CD4-positive, alpha-beta T cell (primary cell): ENCODE data around the gene TPO. TPM values are rescaled to one million over a fixed set of nuclear protein-coding genes. Genes with fewer than 3 reads are reported as not detected.

Experiments
- ATAC-seq: fragments of 200-7000 bp; cut with Tn5 transposase; one replicate; pipeline ENCODE4 v1.10.0; 2022; ENCODE audit warnings: mild to moderate bottlenecking; ENCODE audit not compliant: poor library complexity
- CTCF ChIA-PET: fragments of 350-600 bp; sonication (Branson Sonifier 250); formaldehyde crosslinking; loops from one replicate; lab custom pipeline; 2021; ENCODE audit warnings: antibody characterized with exemption, inconsistent platforms; lab: Charles Lee
- POLR2A ChIA-PET: fragments of 350-600 bp; sonication (Branson Sonifier 250); formaldehyde crosslinking; loops from one replicate; lab custom pipeline; 2021; ENCODE audit warnings: antibody characterized with exemption, inconsistent platforms; lab: Charles Lee
- DNase-seq, 14 experiments: peaks; one replicate each; pipeline ENCODE4 v3.0.0-alpha.2; 2013 to 2020; ENCODE audit warnings: mixed read lengths in 2 of 14
- H3K27ac ChIP-seq, 2 donors: one replicate each; pipeline versions ENCODE4 v1.5.1 to v1.7.0; 2013; ENCODE audit warnings: low read length in 2 of 2, low read depth in 1 of 2, mild to moderate bottlenecking in 1 of 2
- H3K27me3 ChIP-seq, 2 experiments: 1 replicate in 1 of 2; 2 replicates in 1 of 2; pipeline versions ENCODE4 v1.6.1 to v1.7.0; 2013; ENCODE audit warnings: low read length in 2 of 2, control low read depth in 1 of 2, mild to moderate bottlenecking in 1 of 2, moderate library complexity in 1 of 2; ENCODE audit not compliant: insufficient read depth in 2 of 2, control insufficient read depth in 1 of 2
- H3K36me3 ChIP-seq: one replicate; pipeline ENCODE4 v1.6.1; 2013; ENCODE audit warnings: low read length, control low read depth; ENCODE audit not compliant: insufficient read depth
- H3K4me1 ChIP-seq: one replicate; pipeline ENCODE4 v1.6.1; 2013; ENCODE audit warnings: low read length, control low read depth; ENCODE audit not compliant: insufficient read depth
- H3K4me3 ChIP-seq: one replicate; pipeline ENCODE4 v1.5.1; 2013; ENCODE audit warnings: mild to moderate bottlenecking, low read length, moderate library complexity
- H3K9me3 ChIP-seq, 2 experiments: 1 replicate in 1 of 2; 2 replicates in 1 of 2; pipeline versions ENCODE4 v1.6.1 to v1.7.0; 2013; ENCODE audit warnings: low read length in 2 of 2, mild to moderate bottlenecking in 2 of 2, control low read depth in 1 of 2, moderate library complexity in 1 of 2; ENCODE audit not compliant: control insufficient read depth in 1 of 2, insufficient read depth in 1 of 2
- H3K27ac Mint-ChIP-seq: one replicate; pipeline ENCODE4 v1.8.0; 2020; ENCODE audit warnings: mixed read lengths
- H3K27me3 Mint-ChIP-seq: one replicate; pipeline ENCODE4 v1.8.0; 2021; ENCODE audit warnings: mixed read lengths
- H3K36me3 Mint-ChIP-seq: one replicate; pipeline ENCODE4 v1.8.0; 2021; ENCODE audit warnings: low read depth, mixed read lengths
- H3K4me1 Mint-ChIP-seq: one replicate; pipeline ENCODE4 v1.8.0; 2021; ENCODE audit warnings: low read depth, mixed read lengths
- H3K4me3 Mint-ChIP-seq: one replicate; pipeline ENCODE4 v1.8.0; 2020; ENCODE audit warnings: mild to moderate bottlenecking, mixed read lengths
- H3K9me3 Mint-ChIP-seq: one replicate; pipeline ENCODE4 v1.8.0; 2020; ENCODE audit warnings: mixed read lengths
- CTCF ChIP-seq: fragments of 200-600 bp; IDR thresholded peaks from one replicate; pipeline ENCODE4 v1.8.0; 2022; ENCODE audit warnings: antibody characterized with exemption, mild to moderate bottlenecking
- intact Hi-C, 2 experiments: fragments of 100-400 bp; cut with DNase I in 1 of 2; cut with micrococcal nuclease in 1 of 2; formaldehyde crosslinking; loops; one replicate each; pipeline versions ENCODE4 v1.15.1 to v1.9.0; 2023 to 2025; cut with DNase I, micrococcal nuclease
- total RNA-seq, 174 experiments: library from RNA in 2 of 174; stranded (reverse) in 2 of 174; gene quantifications; one replicate each; pipeline ENCODE4 v1.2.3 and lab custom pipeline; 2021 to 2026

TPO gene
- total RNA-seq, 2 experiments from 2014 or later, result 0.27 TPM; not detected in 1

GRCh38 chr2:1585635-1586034, 172.4 kb downstream of the TPO start:
- H3K36me3 ChIP-seq, result no peaks in the 10 kb centered on the region
- H3K4me3 ChIP-seq, result no peak overlapping the region
- ATAC-seq (no peak), DNase-seq (no peak)
- no peaks in the 10 kb centered on the region for H3K4me1 ChIP-seq
- intact Hi-C loops, result no loop called here
- no peaks in the 10 kb centered on the region for H3K4me1 Mint-ChIP-seq
- no peaks in the 10 kb centered on the region for H3K9me3 Mint-ChIP-seq
- peaks cover 0 to 19% of the 10 kb centered on the region in 2 experiments for H3K9me3 ChIP-seq
- H3K27me3 ChIP-seq, result peaks cover 0 to 8% of the 10 kb centered on the region in 2 experiments
- H3K4me3 Mint-ChIP-seq, result no peak overlapping the region
- TF ChIP-seq CTCF, result no peak
- ChIA-PET POLR2A (no interaction called here), CTCF (no interaction called here)
- H3K27ac Mint-ChIP-seq, result no peak overlapping the region
- no peaks in the 10 kb centered on the region for H3K36me3 Mint-ChIP-seq
- H3K27me3 Mint-ChIP-seq, result peaks cover 18% of the 10 kb centered on the region
- H3K27ac ChIP-seq, result no peak overlapping the region

GRCh38 chr2:1586251-1586922, 173.1 kb downstream of the TPO start:
- Histone ChIP-seq H3K36me3 (no peaks in the 10 kb centered on the region), H3K9me3 (peaks cover 0 to 23% of the 10 kb centered on the region in 2 experiments), H3K4me3 (no peak overlapping the region), H3K4me1 (no peaks in the 10 kb centered on the region), H3K27ac (no peak overlapping the region), H3K27me3 (peaks cover 0 to 14% of the 10 kb centered on the region in 2 experiments)
- no peak for TF ChIP-seq CTCF
- CTCF ChIA-PET, result no interaction called here
- no peak overlapping the region for H3K4me3 Mint-ChIP-seq
- POLR2A ChIA-PET, result no interaction called here
- intact Hi-C loops, result no loop called here
- no peaks in the 10 kb centered on the region for H3K36me3 Mint-ChIP-seq
- H3K27me3 Mint-ChIP-seq, result peaks cover 25% of the 10 kb centered on the region
- ATAC-seq (no peak), DNase-seq (no peak)
- no peaks in the 10 kb centered on the region for H3K4me1 Mint-ChIP-seq
- no peaks in the 10 kb centered on the region for H3K9me3 Mint-ChIP-seq
- no peak overlapping the region for H3K27ac Mint-ChIP-seq

- no peak overlapping the region for H3K27ac Mint-ChIP-seq
Measured at GRCh38 chr2:1586923-1587840, 173.9 kb downstream of the TPO start.

More at GRCh38 chr2:1586923-1587840, 173.9 kb downstream of the TPO start:
- Mint-ChIP-seq H3K9me3 (no peaks in the 10 kb centered on the region), H3K27me3 (peaks cover 22% of the 10 kb centered on the region), H3K4me1 (no peaks in the 10 kb centered on the region), H3K4me3 (no peak overlapping the region), H3K36me3 (no peaks in the 10 kb centered on the region)
- ChIA-PET CTCF (no interaction called here), POLR2A (no interaction called here)
- Histone ChIP-seq H3K4me3 (no peak overlapping the region), H3K27me3 (peaks cover 0 to 15% of the 10 kb centered on the region in 2 experiments), H3K4me1 (no peaks in the 10 kb centered on the region), H3K36me3 (no peaks in the 10 kb centered on the region), H3K9me3 (peaks cover 0 to 30% of the 10 kb centered on the region in 2 experiments), H3K27ac (no peak overlapping the region)
- DNase-seq, result no peak
- intact Hi-C loops, result no loop called here
- TF ChIP-seq CTCF, result no peak
- no peak for ATAC-seq
